A549 (cell line): ENCODE data around the gene ARHGAP25.

ENCODE experiments used
- CEBPB ChIP-seq, 2 experiments: fragments of >200 bp in 1 of 2; sonication (Bioruptor Twin) in 1 of 2; formaldehyde crosslinking in 1 of 2; IDR thresholded peaks; 2 replicates each; pipeline ENCODE4 v1.6.1; 2012 to 2016
- HMGXB4 ChIP-seq: fragments of 250-450 bp; sonication (Bioruptor Pico); IDR thresholded peaks from 2 replicates; pipeline ENCODE4 v1.5.0; 2021; ENCODE audit warnings: mild to moderate bottlenecking, moderate library complexity, borderline replicate concordance
- MAZ ChIP-seq: fragments of 150-350 bp; IDR thresholded peaks from 2 replicates; pipeline ENCODE4 v1.6.1; 2014; ENCODE audit warnings: antibody characterized with exemption, low read depth, low read length, borderline replicate concordance
- MYC ChIP-seq: IDR thresholded peaks from 2 replicates; pipeline ENCODE4 v1.6.1; 2012; ENCODE audit warnings: mild to moderate bottlenecking, inconsistent platforms, low read length, improper control_type of control experiment, borderline replicate concordance
- POLR2A ChIP-seq: IDR thresholded peaks from 2 replicates; pipeline ENCODE4 v1.6.1; 2012; ENCODE audit warnings: mild to moderate bottlenecking, low read length
- TF ChIP-seq, protein P1 (sequence below): fragments of >200 bp; sonication (Bioruptor Twin); formaldehyde crosslinking; IDR thresholded peaks from 3 replicates; pipeline ENCODE4 v1.5.1; 2016

DNA sequence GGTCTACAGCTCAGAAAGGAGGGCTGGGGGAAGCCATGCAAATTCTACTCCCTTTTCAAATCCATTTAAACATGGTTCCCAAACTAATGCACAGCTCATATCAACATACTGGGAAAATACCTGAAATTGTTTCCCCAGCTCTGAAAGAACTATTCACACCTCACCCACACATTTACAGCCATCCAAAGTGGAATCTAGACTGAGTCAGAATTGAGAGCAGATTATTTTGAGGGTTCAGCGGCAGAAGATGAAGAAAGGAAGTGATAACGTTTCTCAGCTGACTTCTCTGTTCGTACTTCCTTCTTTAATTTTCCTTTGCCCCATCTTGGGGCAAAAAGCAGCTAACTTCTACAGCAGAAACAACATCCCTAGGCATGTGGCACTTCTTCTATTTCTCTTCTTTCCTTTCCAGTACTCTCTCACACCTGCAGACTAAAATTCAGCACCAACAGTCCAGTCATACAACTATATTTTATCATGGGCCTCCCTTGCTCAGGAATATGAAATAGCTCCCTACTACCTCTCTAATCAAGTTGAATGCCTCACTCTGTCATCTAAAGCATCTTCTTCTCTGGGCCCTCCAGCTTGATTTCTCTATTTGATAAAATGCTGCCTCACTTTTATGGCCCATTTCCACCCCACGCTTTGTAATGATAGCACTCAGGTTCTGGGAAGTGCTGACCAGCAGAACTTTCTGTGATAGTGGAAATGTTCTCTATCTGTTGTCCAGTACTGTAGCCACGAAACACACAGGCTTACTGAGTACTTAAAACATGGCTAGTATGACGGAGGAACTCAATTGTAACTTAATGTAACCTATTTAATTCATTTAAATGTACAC, 35.9 kb downstream of the ARHGAP25 start:
- TF ChIP-seq CEBPB (IDR thresholded peaks at IDR 0.05) (no peak), MYC (no peak), POLR2A (no peak), HMGXB4 (CRISPR knock-in tag) (no peak), MAZ (no peak)
- TF ChIP-seq, protein P1, sequence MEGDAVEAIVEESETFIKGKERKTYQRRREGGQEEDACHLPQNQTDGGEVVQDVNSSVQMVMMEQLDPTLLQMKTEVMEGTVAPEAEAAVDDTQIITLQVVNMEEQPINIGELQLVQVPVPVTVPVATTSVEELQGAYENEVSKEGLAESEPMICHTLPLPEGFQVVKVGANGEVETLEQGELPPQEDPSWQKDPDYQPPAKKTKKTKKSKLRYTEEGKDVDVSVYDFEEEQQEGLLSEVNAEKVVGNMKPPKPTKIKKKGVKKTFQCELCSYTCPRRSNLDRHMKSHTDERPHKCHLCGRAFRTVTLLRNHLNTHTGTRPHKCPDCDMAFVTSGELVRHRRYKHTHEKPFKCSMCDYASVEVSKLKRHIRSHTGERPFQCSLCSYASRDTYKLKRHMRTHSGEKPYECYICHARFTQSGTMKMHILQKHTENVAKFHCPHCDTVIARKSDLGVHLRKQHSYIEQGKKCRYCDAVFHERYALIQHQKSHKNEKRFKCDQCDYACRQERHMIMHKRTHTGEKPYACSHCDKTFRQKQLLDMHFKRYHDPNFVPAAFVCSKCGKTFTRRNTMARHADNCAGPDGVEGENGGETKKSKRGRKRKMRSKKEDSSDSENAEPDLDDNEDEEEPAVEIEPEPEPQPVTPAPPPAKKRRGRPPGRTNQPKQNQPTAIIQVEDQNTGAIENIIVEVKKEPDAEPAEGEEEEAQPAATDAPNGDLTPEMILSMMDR: no peak
